ENCODE data around the gene TBC1D22B.

The TBC1D22B gene

GRCh38 chr6:37303091-37303660 is 45.6 kb downstream of the TBC1D22B start:
- H3K4me2 ChIP-seq (ENCODE audit: low read depth, low read length, poor library complexity, severe bottlenecking) = no peak overlapping the region
- no peak overlapping the region for H3K4me3 ChIP-seq (ENCODE audit: insufficient read depth, low read length, poor library complexity, severe bottlenecking)
- TF ChIP-seq EZH2phosphoT487 (conservative IDR thresholded peaks at IDR 0.05; ENCODE audit: low read length) (no peak), CTCF (IDR thresholded peaks at IDR 0.05; ENCODE audit: insufficient read depth, low read length, poor library complexity, severe bottlenecking) (no peak)
- no peak overlapping the region for H3K9ac ChIP-seq (ENCODE audit: low read length)
- H4K20me1 ChIP-seq (ENCODE audit: low read depth, low read length) = no peaks in the 10 kb centered on the region
- H3K27ac ChIP-seq (ENCODE audit: low read depth, low read length) = no peak overlapping the region
- no peaks in the 10 kb centered on the region for H3K79me2 ChIP-seq (ENCODE audit: insufficient read depth, low read length)
- no peak overlapping the region for H2AFZ ChIP-seq (ENCODE audit: low read depth, low read length, severe bottlenecking)
- H3K9me3 ChIP-seq (ENCODE audit: insufficient read depth, low read length) = no peaks in the 10 kb centered on the region
- H3K9me2 ChIP-seq (replicated peaks; ENCODE audit: insufficient read depth, low read length) = no peaks in the 10 kb centered on the region
- no peaks in the 10 kb centered on the region for H3K27me3 ChIP-seq (ENCODE audit: low read length)
- no peaks in the 10 kb centered on the region for H3K36me3 ChIP-seq (ENCODE audit: low read length)
- H3F3A ChIP-seq (ENCODE audit: insufficient read depth) = no peaks in the 10 kb centered on the region

- Histone ChIP-seq H3K36me3 (ENCODE audit: low read length) (no peaks in the 10 kb centered on the region), H3F3A (ENCODE audit: insufficient read depth) (no peaks in the 10 kb centered on the region), H4K20me1 (ENCODE audit: low read depth, low read length) (no peaks in the 10 kb centered on the region), H3K9me3 (ENCODE audit: insufficient read depth, low read length) (no peaks in the 10 kb centered on the region), H3K4me2 (ENCODE audit: low read depth, low read length, poor library complexity, severe bottlenecking) (no peak overlapping the region), H3K9ac (ENCODE audit: low read length) (no peak overlapping the region), H3K27me3 (ENCODE audit: low read length) (no peaks in the 10 kb centered on the region), H3K27ac (ENCODE audit: low read depth, low read length) (no peak overlapping the region), H3K4me3 (ENCODE audit: insufficient read depth, low read length, poor library complexity, severe bottlenecking) (no peak overlapping the region), H3K9me2 (replicated peaks; ENCODE audit: insufficient read depth, low read length) (no peaks in the 10 kb centered on the region), H2AFZ (ENCODE audit: low read depth, low read length, severe bottlenecking) (no peak overlapping the region), H3K79me2 (ENCODE audit: insufficient read depth, low read length) (no peaks in the 10 kb centered on the region)
- no peak for TF ChIP-seq EZH2phosphoT487 (conservative IDR thresholded peaks at IDR 0.05; ENCODE audit: low read length)
- TF ChIP-seq CTCF (IDR thresholded peaks at IDR 0.05; ENCODE audit: insufficient read depth, low read length, poor library complexity, severe bottlenecking) = peak; percentile 91
Measured at GRCh38 chr6:37303891-37304503, 46.4 kb downstream of the TBC1D22B start.

- Histone ChIP-seq H3K27me3 (ENCODE audit: low read length) (no peaks in the 10 kb centered on the region), H3K9ac (ENCODE audit: low read length) (no peak overlapping the region), H3K9me2 (replicated peaks; ENCODE audit: insufficient read depth, low read length) (no peaks in the 10 kb centered on the region), H3K27ac (ENCODE audit: low read depth, low read length) (no peak overlapping the region), H3K4me2 (ENCODE audit: low read depth, low read length, poor library complexity, severe bottlenecking) (no peak overlapping the region), H3K79me2 (ENCODE audit: insufficient read depth, low read length) (no peaks in the 10 kb centered on the region), H3K36me3 (ENCODE audit: low read length) (no peaks in the 10 kb centered on the region), H3K9me3 (ENCODE audit: insufficient read depth, low read length) (no peaks in the 10 kb centered on the region), H4K20me1 (ENCODE audit: low read depth, low read length) (no peaks in the 10 kb centered on the region), H3F3A (ENCODE audit: insufficient read depth) (no peaks in the 10 kb centered on the region), H3K4me3 (ENCODE audit: insufficient read depth, low read length, poor library complexity, severe bottlenecking) (no peak overlapping the region), H2AFZ (ENCODE audit: low read depth, low read length, severe bottlenecking) (no peak overlapping the region)
- TF ChIP-seq CTCF (IDR thresholded peaks at IDR 0.05; ENCODE audit: insufficient read depth, low read length, poor library complexity, severe bottlenecking) (no peak), EZH2phosphoT487 (conservative IDR thresholded peaks at IDR 0.05; ENCODE audit: low read length) (no peak)
Measured at GRCh38 chr6:37304766-37305165, 47.2 kb downstream of the TBC1D22B start.

Data from SU-DHL-6 (cell line).